Prostate gland (tissue), 2 donors: Measurements from ENCODE around the gene URGCP. TPM values are rescaled to one million over a fixed set of nuclear protein-coding genes. Genes with fewer than 3 reads are reported as not detected.

Experiments used
- DNase-seq: peaks from one replicate; pipeline ENCODE4 v3.0.0-alpha.2; 2019; ENCODE audit warnings: low spot score
- H3K27ac ChIP-seq, 2 donors: fragments of 200-600 bp; sonication (generic); 2 replicates each; pipeline ENCODE4 v1.5.1; 2017 to 2019
- H3K27me3 ChIP-seq: fragments of 200-600 bp; sonication (generic); replicated peaks from 2 replicates; pipeline ENCODE4 v1.5.1; 2019; ENCODE audit not compliant: insufficient read depth
- H3K36me3 ChIP-seq, 2 donors: fragments of 200-600 bp; sonication (generic); 1 replicate in 1 of 2; 2 replicates in 1 of 2; pipeline versions ENCODE4 v1.5.1 to v1.8.1; 2017 to 2019
- H3K4me1 ChIP-seq: fragments of 200-600 bp; sonication (generic); replicated peaks from 2 replicates; pipeline ENCODE4 v1.5.1; 2019
- H3K4me3 ChIP-seq, 2 donors: fragments of 200-600 bp; sonication (generic); 2 replicates each; pipeline ENCODE4 v1.5.1; 2017 to 2019
- H3K9me3 ChIP-seq: fragments of 200-600 bp; sonication (generic); 2 replicates; pipeline ENCODE4 v1.5.1; 2017
- CTCF ChIP-seq, 4 experiments: fragments of 200-600 bp in 2 of 4; fragments of 450-650 bp in 2 of 4; sonication (generic) in 2 of 4; IDR thresholded peaks; 1 replicate in 3 of 4; 2 replicates in 1 of 4; pipeline ENCODE4 v1.5.1; 2016 to 2019; ENCODE audit warnings: antibody characterized with exemption in 4 of 4, mild to moderate bottlenecking in 2 of 4, moderate library complexity in 2 of 4
- POLR2A ChIP-seq: fragments of 450-650 bp; IDR thresholded peaks from one replicate; pipeline ENCODE4 v1.6.1; 2016; ENCODE audit warnings: antibody characterized with exemption, mild to moderate bottlenecking
- POLR2AphosphoS5 ChIP-seq: sonication (generic); formaldehyde crosslinking; IDR thresholded peaks from one replicate; pipeline ENCODE4 v1.6.1; 2017; ENCODE audit warnings: antibody characterized with exemption
- WGBS: methylation state at CpG from one replicate; pipeline ENCODE4 v1.1.5; 2018; 5-methylcytosine and 5-hydroxymethylcytosine counted together
- intact Hi-C: fragments of 100-400 bp; cut with DNase I; formaldehyde crosslinking; loops from one replicate; pipeline ENCODE4 v1.14.2; 2022
- total RNA-seq, 2 donors: library from RNA; depleted of rRNA; stranded (reverse); fragments of >200 nt; gene quantifications; one replicate each; pipeline ENCODE4 v1.1.0, GENCODE V29; 2016

URGCP gene
- total RNA-seq, 2 donors from 2014 or later, result 22.2 to 30.8 TPM

- intact Hi-C loops, result no loop called here
- DNase-seq, result no peak
- TF ChIP-seq CTCF (IDR thresholded peaks at IDR 0.05) (no peak), POLR2A (no peak), POLR2AphosphoS5 (no peak)
- no peaks in the 10 kb centered on the region for H3K36me3 ChIP-seq
- no peaks in the 10 kb centered on the region for H3K4me1 ChIP-seq
- no peaks in the 10 kb centered on the region for H3K9me3 ChIP-seq
- H3K27me3 ChIP-seq, result no peaks in the 10 kb centered on the region
- H3K27ac ChIP-seq, result no peak overlapping the region
- no peak overlapping the region for H3K4me3 ChIP-seq
These were observed 51.2 kb downstream of the URGCP start for GRCh38 chr7:43855176-43855575.

GRCh38 chr7:43851805-43852204 lies 54.6 kb downstream of the URGCP start:
- Histone ChIP-seq H3K4me1 (no peaks in the 10 kb centered on the region), H3K9me3 (no peaks in the 10 kb centered on the region), H3K27me3 (no peaks in the 10 kb centered on the region), H3K27ac (no peak overlapping the region), H3K36me3 (no peaks in the 10 kb centered on the region), H3K4me3 (no peak overlapping the region)
- 91% methylated on average over 2 of the region's 2 CpGs for WGBS
- no peak for DNase-seq
- intact Hi-C loops, result no loop called here
- TF ChIP-seq POLR2AphosphoS5, result no peak
- no peak for TF ChIP-seq CTCF (IDR thresholded peaks at IDR 0.05)
- no peak for TF ChIP-seq POLR2A

- Histone ChIP-seq H3K36me3 (no peaks in the 10 kb centered on the region), H3K27me3 (no peaks in the 10 kb centered on the region), H3K27ac (no peak overlapping the region), H3K4me1 (no peaks in the 10 kb centered on the region), H3K9me3 (no peaks in the 10 kb centered on the region), H3K4me3 (no peak overlapping the region)
- 84% methylated on average over 5 of the region's 5 CpGs for WGBS
- intact Hi-C loops, result no loop called here
- TF ChIP-seq CTCF (IDR thresholded peaks at IDR 0.05), result no peak
- TF ChIP-seq POLR2A, result no peak
- no peak for TF ChIP-seq POLR2AphosphoS5
- no peak for DNase-seq
These were observed 55.9 kb downstream of the URGCP start for GRCh38 chr7:43850348-43851116.

DNA sequence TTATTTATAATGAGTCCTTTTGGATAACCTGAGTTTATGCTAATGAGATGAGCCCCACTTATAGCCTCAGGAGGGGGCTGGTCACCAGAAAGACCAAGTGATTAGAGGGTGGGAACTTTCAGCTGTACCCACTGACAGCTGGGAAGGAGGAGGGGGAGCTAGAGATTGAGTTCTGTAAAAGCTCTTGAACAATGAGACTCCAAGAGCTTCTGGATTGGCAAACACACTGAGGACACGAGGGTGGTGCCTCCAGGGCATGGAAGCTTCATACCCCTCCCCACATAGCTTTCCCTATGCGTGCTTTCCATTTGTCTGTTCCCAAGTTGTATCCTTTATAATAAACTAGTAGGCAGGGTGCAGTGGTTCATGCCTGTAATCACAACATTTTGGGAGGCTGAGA lies 57.3 kb downstream of the URGCP start:
- Histone ChIP-seq H3K27me3 (no peaks in the 10 kb centered on the region), H3K27ac (no peak overlapping the region), H3K4me3 (no peak overlapping the region), H3K4me1 (no peaks in the 10 kb centered on the region), H3K9me3 (no peaks in the 10 kb centered on the region), H3K36me3 (no peaks in the 10 kb centered on the region)
- 36% methylated on average over 2 of the region's 2 CpGs for WGBS
- DNase-seq, result no peak
- intact Hi-C loops, result no loop called here
- TF ChIP-seq POLR2A (no peak), CTCF (IDR thresholded peaks at IDR 0.05) (no peak), POLR2AphosphoS5 (no peak)

DNA sequence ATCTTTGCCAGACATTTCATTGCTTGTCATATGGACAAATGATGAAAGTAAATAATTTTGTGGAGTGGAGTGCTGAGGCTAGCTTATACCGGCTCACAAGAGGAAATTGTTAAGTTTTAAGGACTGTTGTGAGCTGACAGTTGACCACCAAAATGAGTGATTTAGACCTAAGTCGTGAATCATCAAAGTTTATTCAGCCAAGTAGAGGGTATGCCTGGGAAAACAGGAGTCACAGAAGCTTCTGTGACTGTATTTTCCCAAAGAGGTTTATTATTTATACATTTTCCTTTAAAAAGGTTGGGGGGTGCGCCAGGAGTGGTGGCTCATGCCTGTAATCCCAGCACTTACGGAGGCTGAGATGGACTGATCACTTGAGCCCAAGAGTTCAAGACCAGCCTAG lies 58.9 kb downstream of the URGCP start:
- H3K4me1 ChIP-seq, result no peaks in the 10 kb centered on the region
- no peak for TF ChIP-seq POLR2A
- TF ChIP-seq POLR2AphosphoS5, result no peak
- no peak for TF ChIP-seq CTCF (IDR thresholded peaks at IDR 0.05)
- H3K27me3 ChIP-seq, result no peaks in the 10 kb centered on the region
- no peaks in the 10 kb centered on the region for H3K36me3 ChIP-seq
- WGBS, result 44% methylated on average over 4 of the region's 4 CpGs
- intact Hi-C loops, result no loop called here
- no peaks in the 10 kb centered on the region for H3K9me3 ChIP-seq
- no peak overlapping the region for H3K4me3 ChIP-seq
- no peak overlapping the region for H3K27ac ChIP-seq
- DNase-seq, result no peak
